Loucy (cell line): ENCODE measurements around the gene ZMYND8.

Experiments
- CTCF ChIP-seq: fragments of 200-600 bp; sonication (generic); conservative IDR thresholded peaks from 2 replicates; pipeline ENCODE4 v1.5.1; 2014; ENCODE audit warnings: mild to moderate bottlenecking, antibody characterized with exemption, low read length
- EZH2phosphoT487 ChIP-seq: fragments of 200-600 bp; IDR thresholded peaks from 2 replicates; pipeline ENCODE4 v1.6.1; 2018; ENCODE audit warnings: antibody characterized with exemption, mild to moderate bottlenecking, moderate library complexity, borderline replicate concordance

- no peak for TF ChIP-seq EZH2phosphoT487
- peak; percentile 96 for TF ChIP-seq CTCF
Measured at GRCh38 chr20:47196091-47197081, 160.1 kb downstream of the ZMYND8 start.
